ENCODE results near the gene AXL.
A peak's percentile ranks its signal among the peaks of the same experiment; 100 is the strongest.
"Not testable (repeated sequence)": the region's sequence is repeated elsewhere in the genome, so short reads cannot be mapped to it uniquely, and the experiment has no call there.

AXL gene

DNA sequence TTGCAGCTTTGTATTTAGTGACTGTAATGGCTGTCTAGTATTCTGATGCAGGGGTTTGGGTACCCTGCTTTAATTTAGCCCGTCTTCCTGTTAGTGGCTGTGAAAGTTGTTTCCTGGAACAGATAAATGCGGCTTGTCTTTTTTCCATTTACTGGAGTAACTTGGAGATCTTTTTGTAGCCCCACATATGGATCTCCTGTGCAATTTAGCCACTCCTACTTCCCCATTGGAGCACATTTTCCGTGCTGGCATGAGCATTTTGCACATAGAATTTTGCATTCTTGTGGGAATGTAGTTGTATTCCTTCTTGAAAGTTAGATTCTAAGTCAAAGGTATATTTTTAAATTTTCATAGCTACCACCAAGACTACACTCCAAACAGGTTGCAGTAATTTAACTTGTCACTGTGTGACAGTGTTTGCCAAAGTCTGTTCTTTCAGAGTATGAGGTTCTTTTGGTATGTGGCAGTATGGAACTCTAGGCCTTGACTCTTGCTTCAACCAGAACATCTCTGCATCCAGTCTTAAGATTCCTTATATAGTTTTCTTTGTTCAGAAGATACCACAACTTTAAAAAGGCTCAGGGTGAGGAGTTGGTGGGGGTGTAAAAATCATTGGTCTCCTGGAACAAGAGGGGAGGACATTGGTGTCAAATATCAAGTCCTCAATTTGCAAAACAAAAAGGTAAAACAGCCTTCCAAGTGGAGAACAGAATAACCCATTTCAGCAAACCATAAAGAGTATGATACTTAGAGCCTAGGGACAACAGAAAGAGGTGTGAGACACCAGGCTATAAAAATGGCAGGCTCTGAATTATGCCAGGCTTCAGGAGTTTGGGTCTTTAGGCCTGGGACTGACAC lies 69.9 kb downstream of the AXL start:
- no peak for DNase-seq

DNA sequence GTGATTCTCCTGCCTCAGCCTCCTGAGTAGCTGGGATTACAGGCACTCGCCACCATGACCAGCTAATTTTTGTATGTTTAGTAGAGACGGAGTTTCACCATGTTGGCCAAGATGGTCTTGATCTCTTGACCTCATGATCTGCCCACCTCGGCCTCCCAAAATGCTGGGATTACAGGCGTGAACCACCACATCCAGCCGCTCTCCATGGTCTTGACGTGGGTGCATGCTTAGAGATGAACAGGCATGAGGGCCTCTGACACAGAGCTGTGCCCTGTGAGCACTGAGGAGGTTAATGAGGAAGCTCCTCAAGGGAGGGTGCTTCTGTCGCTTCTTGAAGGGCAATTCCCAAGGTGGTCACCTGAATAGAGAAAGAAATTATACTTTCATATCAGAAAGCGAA lies 70.8 kb downstream of the AXL start:
- not testable (repeated sequence) for DNase-seq

DNA sequence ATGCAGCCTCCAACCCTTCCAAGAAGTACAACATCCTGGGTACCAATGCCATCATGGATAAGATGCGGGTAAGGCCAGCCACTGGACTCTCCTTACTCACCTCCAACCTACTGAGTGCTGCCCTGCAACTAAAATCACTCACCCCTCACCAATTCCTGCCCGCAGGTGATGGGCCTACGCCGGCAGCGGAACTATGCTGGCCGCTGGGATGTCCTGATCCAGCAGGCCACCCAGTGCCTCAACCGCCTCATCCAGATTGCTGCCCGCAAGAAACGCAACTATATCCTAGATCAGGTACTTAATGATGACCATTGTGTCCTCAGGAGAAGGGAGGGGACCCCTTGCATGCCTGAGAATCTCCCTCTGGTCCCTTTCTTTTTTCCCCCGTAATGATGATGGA lies 75.4 kb downstream of the AXL start:
- no peak for DNase-seq

DNA sequence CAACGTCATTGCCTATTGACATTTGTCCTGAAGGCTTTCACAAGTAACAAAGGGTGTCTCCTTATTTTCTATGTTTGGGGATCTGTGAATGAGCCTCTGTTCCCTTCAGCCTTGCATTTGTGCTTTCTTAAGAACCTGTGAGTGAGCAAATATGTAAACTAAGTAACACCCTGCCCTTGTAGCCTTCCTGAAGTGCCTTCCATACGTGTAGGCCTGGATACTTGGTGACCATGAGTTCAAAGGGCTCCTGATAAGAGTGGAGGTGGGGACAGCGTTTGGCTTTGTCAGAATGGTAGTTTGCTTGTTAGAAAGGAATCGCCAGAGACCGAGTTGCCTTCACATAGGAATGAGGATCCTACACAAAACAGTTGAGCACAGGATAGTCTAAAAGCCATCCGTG lies 76.5 kb downstream of the AXL start:
- DNase-seq: no peak

DNA sequence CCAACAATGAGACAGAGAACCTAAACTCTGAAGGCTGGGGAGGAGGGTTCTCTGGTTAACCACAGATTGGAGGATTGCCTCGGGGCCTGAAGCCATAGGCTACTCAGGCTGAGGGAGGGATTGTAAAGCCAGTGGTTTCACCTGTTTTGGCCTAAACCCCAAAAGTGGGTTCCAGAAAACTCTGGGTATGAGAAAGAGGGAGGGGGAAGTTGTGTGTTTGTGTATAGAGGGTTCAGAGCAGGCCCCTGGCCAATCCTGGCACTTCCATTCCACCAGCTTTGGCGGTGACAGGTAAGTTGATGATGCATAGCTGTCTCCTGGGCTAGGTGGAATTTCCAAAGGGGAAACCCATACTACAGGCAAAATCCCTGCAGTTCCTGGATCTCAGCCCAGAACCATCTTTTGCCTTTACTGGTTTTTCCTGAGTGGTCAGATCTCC lies 77.4 kb downstream of the AXL start:
- no peak for DNase-seq

DNA sequence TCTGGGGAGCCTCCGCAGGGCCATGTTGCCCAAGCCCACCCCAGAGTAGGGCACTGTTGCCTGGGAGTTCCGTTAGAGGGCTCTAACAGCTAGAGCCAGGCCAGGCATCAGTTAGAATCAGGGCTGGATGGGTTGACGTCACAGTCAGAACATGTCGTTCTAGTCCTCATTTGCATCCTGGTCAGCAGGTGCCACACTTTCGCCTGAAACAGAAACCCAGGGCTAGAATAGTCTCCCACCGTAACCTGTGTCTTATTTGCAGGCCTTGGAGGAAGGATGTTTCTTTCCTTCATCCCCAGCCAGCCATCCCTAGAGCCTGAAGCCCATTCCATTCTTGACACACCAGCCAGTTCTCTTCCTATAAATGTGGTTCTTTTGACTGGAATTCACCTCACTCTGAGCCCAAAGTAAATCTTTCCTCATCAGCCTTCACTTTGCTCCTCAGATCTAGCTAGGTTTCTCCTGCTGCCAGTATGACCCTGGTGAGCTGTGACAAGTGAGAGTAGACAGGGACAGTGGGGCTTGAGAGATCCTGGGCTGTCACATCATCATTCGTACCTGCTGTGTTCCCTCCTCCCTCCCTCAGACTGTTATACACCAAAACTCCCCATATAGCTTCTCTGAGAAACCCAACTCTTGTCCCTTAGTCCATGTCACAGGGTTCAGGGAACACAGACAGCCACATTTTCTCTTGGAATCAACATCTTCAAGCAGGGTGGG lies 78.8 kb downstream of the AXL start:
- DNase-seq: no peak

DNA sequence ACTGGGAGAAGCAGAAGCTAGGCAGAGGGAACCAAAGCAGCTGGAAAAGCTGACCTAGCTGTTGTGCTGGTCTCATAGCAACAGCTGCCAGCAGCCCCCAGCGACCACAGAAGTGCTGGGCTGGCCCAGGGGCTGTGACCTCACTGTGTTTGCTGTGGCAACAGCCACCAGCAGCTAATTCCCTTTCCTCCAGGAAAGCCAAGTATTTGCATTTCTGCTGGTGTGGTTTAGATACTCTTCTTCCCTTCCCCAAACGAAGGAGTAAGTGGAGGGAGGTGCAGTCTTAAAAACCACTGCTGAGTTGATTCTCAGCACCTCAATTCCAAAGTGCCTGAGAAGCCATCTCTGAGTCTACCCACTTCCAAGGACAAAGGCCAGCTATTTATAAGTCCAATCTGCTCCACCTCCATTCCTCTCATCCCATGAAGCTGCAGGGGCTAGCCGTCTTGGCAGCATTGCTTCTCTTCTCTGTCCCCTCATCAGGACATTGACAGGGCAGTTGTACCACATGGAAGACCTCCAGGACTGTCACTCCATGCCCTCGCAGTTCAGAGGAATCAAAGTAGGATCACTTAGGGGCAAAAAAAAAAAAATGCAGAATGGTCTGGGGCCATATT lies 79.4 kb downstream of the AXL start:
- no peak for DNase-seq

DNA sequence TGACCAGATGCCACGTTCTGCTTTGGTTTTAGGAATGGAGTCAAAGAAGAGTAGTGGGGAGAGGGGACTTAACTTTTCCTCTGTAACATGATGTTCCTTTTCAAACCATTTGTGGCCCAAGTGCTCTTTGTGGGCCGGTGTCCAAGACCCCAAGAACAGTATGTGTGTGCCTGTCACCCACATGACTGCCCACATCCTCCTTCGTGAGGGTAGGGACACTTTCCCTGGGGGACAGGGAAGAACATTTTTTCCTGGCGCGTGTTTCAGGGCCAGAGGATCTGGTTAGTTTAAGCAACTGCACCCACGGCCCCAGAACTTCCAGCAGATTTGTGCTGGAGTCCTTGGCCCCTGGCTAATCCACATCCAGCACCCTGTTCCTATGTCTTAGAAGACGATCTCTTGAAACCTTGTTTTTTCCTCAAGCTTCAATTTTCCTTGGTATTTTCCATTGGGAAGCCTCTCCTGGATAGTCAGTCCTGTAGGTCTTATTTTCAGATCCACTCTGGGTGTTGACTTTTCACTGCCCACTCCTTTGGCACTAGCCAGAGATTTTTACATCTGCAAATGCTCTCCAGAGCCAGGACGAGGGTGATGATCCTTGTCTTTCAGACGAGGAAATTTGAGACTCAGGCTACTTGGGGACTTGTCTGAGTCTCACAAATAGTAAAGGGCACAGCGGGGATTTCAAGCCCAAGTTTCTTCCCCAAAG lies 80.2 kb downstream of the AXL start:
- no peak for DNase-seq

DNA sequence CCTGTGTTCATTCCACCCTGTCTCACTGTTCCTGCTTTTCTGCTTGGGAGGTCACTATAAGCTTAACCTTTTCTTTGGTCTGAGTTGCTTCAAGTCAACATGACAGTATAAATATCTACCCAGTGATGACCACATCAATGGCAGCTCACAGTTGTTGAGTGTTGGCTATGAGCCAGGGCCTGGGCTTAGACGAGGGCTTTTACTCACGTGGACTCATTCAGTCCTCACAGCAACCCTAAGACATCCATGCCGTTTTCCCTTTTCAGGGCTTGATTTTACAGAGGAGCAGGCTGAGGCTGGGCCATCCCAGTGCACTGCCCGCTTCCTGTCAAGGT lies 80.7 kb downstream of the AXL start:
- no peak for DNase-seq

DNA sequence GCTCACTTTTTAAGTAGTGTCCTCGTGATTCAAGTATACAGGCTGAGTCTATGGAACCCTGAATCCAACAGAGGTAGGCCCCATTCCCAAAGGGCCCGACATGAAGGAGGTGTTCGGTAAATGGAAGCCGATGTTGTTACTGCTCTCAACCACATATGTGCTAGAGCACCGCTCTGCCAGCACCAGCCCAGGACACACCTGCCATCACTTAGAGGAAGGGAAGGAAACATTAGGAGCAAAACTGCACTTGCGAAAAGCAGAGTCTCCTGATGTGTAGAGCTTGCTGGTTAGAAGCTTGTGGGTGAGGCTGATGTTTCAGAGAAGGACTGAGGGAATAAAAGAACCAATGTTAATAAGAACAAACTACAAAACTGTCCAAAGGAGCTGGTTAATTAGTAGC lies 81.5 kb downstream of the AXL start:
- DNase-seq: no peak

DNA sequence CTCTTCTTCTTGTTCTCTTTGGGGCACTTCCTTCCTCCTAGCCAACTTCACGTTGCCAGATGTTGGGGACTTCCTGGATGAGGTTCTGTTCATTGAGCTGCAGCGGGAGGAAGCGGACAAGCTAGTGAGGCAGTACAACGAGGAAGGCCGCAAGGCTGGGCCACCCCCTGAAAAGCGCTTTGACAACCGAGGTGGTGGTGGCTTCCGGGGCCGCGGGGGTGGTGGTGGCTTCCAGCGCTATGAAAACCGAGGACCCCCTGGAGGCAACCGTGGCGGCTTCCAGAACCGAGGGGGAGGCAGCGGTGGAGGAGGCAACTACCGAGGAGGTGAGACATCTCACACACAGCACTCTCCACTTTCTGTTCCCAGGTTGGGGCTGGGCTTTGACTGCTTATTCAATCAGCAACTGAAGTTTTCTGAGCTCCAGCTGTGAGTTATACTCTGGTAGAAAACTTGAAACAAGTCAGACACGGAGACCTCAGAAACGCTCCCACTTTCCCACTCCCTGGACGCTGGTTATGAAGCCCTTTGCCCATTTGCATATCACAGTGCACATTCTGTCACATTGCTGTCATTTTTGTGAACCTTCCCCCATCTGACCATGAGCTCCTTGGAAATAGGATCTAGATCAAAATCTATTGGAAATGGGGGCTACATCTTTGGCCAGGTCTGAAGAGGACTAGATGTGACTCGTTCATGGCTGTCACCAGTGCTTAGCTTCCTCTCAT lies 83.8 kb downstream of the AXL start:
- no peak for DNase-seq

DNA sequence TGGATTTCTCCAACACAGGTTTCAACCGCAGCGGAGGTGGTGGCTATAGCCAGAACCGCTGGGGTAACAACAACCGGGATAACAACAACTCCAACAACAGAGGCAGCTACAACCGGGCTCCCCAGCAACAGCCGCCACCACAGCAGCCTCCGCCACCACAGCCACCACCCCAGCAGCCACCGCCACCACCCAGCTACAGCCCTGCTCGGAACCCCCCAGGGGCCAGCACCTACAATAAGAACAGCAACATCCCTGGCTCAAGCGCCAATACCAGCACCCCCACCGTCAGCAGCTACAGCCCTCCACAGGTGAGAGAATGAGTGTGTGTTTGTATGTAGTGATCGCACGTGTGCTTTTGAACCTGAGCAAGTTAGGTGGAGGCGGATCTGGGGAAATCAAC lies 84.9 kb downstream of the AXL start:
- no peak for DNase-seq

DNA sequence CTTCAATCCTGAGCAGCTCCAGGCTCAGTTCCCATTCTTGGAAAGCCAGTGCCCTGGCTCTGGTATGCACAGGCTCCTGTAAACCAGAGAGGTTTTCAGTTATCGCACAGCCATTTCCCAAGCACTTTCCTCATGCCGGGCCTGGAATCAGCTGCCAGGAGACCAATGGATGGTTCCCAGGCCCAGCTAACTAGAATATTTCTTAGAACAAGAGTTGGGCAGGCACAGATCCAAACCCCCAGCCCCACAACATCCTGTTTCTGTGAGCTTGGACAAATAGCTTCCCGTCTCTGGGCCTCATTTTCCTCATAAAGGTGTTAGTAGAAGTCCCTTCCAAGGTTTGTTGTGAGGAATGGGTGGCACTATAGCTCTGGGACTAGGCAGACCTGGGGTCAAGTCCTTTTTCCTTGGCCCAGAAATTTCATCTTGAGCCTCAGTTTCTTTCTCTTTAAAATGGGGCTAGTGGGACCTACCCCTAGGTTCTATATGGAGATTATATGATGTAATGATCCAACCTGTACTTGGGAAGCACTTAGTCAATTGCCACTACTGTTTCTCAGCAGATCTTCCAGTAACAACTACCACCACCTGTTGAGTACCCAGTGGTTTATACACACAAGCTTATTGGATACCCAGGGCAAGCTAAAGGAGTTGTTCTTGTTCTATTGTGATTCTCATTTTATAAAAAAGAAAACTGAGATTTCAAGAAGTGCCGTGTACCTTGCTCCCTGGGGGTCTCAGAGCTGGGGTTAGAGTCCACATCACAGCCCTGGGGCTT lies 85.9 kb downstream of the AXL start:
- no peak for DNase-seq

DNA sequence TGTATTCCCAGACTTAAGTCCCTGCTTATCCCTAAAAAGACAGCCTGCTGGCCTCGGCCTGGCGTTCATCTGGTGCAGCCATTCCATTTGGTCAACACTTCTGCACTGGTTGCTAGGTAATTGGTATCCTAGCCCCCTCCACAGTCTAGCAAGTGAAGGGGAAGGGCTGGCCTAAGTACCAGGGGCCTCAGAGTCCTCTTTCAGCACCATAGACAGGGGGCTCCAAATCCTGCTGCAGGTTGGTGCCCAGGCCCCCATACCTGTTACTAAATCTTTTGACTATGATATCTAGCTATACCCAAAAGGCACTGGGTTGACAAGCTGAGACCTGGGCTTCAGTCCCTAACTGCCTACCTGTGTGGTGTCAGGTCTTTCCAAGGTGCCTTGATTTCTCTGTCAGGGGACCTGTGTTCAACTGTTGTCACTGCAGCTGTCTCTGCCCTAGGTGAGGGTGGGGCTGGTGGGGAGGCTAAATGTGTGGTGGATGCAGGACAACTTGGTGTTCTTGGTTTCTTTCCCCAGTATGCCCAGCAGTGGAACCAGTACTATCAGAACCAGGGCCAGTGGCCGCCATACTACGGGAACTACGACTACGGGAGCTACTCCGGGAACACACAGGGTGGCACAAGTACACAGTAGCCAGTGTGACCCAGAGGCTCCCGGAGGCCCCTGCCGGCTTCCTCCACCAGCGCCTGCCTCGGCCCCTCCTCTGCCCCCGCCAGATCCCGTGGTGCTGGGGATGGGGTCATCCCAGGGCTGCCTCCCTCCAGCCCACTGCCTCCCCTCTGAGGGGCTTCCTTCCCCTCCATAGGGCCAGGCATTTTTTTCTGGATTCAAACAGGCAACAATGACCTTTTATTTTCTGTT lies 87.1 kb downstream of the AXL start:
- no peak for DNase-seq

DNA sequence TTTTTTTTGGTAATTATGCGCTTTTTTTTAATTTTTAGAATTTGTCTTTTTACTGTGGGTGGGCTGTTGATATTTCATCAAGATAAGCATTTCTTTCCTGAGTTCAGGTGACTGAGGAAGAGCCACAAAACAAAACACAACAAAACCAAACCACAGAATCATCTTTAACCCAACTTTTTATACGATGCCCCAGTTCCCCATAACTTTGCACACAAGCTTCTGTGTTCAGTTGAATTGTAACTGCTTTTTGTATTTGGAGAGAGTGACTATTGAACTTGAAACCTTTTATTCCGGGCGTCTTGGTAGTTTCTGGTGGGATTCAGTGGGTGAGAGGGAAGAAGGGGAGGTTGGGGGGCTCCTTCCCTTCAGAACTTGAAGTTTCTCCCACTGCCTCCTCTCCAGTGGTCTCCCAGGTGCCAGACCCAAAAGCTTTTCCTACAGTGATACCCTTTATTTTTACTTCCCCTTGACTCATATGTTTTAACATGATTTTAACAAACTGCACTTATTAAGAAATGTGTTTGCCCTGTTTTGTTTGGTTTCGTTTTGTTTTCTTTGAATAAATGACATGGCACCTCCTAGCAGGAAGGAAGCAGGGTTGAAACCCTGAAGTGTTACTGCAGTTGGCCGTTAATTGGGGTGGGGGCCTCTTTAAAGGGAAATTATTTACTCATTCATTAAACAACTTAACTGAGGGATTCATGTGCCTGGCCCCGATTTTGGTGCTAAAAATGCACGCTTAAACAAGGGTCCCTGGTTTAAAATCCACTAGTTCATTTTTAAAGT lies 88.3 kb downstream of the AXL start:
- DNase-seq: no peak

DNA sequence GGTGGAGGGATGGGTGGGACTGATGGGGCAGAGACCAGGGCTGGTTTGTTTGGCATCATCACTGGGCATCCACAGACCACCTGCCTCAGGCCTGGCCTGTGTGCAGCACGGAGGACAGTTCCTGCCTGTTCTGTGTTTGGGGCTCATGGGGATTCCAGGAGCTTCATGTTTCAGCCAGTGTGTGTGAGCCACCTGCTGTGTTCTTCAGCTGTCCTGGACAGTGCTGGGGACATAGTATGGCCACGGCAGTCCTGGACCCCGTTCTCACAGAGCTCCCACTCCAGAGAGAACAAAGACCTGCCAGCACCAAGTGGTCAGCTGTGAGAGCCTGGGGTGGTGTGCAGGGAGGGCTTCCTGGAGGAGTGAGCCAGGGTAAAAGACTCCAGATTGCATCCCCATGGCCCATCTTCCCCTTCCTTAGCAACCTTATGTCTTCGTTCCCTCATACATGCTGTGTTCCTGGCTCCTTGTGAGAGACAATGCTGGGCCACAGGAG lies 89.0 kb downstream of the AXL start:
- DNase-seq: no peak

DNA sequence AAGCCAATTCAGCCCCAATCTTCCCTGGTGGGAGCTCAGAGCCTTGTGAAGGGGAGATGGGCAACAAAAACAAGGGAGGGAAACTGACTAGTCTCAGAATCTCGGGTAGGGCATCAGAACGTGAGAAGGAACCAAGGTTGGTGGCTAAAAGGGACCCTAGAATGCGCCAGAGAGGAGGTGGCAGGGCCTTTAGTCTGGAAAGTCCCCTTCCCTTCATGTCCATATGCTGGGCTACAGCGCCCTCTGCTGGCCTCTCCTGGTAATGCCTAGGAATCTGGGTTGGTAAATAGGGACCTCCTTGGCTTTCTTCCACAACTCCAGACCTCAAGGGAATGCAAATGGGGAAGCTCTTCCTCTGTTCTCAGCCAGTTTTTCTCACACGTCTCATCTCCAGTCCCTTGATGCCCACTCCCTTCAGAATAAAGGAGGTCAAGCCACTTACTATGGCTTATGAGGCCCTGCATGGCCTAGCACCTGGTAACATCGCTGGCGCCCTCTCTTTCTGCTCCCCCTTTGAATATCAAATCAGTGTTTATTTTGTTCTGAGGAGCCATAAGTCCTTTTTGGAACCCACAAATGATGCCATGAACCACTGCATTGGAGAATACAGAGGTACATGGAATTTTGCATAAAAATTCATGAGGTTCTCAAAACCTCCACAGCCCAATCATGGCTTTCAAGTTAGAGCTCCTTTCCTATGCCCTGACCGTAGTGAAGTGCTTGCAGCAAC lies 89.6 kb downstream of the AXL start:
- DNase-seq: peak; percentile 67

DNA sequence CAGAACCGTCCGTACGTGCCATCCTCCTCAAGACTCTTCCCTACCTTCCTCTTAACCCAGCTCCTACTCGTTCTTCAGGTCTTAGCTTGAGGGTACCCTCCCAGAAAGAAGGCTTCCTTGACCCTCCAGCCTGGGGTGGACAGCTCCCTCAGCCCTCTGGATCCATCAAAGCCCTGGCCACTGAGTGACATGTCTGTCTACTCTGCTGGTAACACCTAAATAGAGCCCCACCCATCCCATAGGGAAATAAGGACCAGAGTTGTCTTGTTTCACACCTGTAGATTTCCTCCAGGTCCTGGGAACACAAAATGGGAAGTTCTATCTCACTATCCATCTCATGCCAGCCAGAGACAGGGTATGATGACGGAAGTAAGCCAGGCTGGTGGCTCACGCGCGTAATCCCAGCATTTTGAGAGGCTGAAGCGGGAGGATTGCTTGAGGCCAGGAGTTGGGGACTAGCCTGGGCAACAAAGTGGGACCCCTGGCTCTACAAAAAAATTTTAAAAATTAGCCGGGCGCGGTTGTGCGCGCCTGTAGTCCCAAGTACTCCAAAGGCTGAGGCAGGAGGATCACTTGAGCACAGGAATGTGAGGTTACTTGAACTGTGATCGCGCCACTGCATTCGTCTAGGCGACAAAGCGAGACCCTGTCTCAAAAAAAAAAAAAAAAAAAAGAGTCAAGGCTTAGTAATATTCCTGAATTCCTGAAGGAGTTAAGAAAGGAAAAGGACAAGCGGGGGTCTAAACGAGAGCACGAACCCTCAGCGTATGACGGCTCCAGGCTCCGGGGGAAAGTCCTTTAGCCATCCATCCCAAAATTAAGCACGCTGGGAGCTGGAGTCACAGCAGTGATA lies 90.4 kb downstream of the AXL start:
- no peak for DNase-seq
